Stimulated activated CD4-positive, alpha-beta T cell treated with anti-CD3 and anti-CD28 coated beads, Interleukin-15, amount 100 ng/mL, for 48 hours (primary cell): ENCODE results near the gene SLC17A2.
"Not testable (repeated sequence)": the region's sequence is repeated elsewhere in the genome, so short reads cannot be mapped to it uniquely, and the experiment has no call there.

Experiments
- DNase-seq, 2 donors: peaks; one replicate each; pipeline ENCODE4 v3.0.0-alpha.2; 2020; ENCODE audit warnings: low read depth in 2 of 2

The SLC17A2 gene

DNA sequence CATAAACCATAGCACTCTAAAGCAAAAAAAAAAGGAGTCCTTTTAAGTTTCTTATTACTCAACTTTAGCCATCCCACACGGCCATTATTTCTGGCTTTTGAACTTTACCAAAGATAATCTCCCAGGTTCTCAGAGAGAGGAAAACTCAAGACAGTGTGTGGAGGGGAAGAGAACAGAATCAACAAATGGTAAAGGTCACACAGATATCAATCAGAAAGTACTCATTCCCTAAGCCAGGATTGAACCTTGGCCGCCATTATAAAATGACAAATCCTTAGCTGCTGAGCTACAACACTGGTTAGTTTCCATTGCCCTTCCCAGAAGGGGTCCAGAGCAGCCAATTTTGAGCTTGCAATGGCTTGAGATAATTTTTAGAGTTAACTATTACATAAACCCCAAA lies 22.0 kb upstream of the SLC17A2 start:
- DNase-seq: no peak

DNA sequence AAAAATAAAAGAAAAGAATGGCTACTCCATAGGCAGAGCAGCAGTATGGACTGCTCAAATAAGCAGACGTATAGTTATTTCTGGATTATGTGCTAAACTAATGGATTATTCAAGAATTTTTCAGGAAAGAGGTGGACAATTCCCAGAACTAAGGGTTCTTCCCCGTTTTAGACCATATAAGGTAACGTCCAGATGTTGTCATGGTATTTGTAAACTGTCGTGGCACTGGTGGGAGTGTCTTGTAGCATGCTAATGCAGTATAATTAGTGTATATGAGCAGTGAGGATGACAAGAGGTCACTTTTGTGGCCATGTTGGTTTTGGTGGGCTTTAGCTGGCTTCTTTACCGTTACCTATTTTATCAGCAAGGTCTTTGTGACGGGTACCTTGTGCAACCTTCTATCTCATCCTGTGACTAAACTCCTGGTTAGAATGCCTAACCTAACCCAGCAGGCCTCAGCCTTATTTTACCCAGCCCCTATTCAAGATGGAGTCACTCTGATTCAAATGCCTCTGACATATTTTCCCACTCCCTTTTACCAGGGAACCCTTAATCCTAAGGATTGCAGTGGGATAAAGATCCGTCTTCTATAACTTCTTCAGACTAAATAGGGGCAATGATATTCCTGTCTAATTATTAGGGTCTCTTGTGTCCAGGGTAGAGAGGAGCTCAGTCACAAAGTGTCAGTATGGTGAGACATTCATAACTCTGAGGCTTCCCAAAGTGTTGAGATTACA lies 21.0 kb upstream of the SLC17A2 start:
- DNase-seq: no peak

DNA sequence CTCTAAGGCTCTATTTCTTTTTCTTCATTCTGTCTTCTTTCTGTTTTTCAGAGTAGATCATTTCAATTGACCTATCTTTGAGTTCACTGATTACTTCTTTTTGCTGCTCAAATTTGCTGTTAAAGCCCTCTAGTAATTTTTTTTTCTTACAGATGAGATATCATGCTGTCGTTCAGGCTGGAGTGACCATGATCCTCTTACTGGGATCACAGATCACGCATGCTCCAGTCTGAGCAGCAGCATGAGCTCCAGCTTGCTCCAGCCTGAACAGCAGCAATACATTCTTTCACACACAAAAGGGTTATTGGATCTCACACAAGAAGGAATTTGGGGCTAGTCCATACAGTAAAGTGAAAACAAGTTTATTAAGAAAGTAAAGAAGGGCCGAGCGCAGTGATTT lies 19.8 kb upstream of the SLC17A2 start:
- no peak for DNase-seq

DNA sequence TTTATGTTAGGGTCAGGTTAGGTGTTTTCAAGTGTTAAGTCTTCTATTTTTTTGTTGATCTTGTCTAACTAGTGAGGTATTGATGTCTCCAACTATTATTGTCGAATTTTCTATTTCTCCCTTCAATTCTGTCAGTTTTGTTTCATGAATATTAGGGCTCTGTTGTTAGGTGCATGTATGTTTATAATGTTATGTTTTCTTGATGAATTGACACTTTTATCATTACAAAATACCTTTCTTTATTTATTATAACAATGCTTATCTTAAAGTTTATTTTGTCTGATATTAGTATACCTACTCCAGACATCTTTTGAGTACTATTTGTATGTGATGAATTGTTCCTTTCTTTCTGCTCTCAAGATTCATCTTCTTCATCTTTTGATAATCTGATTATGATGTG lies 19.2 kb upstream of the SLC17A2 start:
- DNase-seq: no peak

DNA sequence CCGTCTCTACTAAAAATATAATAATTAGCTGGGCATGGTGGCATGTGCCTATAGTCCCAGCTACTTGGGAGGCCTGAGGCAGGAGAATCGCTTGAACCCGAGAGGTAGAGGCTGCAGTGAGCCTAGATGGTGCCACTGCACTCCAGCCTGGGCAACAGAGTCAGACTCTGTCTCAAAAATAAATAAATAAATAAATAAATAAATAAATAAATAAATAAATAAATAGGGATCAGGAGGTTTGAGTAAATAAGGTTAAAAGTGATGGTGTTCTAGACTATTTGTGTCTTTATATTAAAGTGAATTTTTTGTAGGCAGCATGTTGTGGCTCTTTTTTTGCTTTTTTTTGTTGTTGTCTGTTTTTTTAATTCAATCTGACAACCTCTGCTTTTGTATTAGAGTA lies 17.0 kb upstream of the SLC17A2 start:
- not testable (repeated sequence) for DNase-seq

DNA sequence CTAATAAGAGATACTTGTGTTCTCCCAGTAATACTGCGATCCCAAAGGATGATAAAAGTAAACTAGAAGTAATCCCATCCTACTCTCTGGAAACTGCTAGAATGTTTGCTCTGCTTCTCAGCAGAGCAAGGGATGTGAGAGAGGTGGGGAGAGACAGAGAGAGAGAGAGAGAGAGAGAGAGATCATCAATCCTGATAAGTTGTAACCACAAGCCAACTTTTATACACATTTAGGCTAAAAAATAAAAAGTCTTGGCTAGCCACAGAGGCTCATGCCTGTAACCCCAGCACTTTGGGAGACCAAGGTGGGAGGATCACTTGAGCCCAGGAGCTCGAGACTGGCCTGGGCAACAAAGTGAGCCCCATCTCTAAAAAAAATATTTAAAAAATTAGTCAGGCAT lies 16.1 kb upstream of the SLC17A2 start:
- no peak for DNase-seq

DNA sequence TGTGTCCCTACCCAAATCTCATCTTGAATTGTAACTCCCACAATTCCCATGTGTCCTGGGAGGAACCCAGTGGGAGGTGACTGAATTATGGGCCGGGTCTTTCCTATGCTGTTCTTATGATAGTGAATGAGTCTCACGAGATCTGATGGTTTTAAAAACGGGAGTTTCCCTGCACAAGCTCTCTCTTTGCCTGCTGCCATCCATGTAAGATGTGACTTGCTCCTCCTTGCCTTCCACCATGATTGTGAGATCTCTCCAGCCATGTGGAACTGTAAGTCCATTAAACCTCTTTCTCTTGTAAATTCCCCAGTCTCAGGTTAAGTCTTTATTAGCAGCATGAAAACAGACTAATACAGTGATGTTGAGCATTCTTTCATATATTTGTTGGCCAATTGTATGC lies 15.2 kb upstream of the SLC17A2 start:
- DNase-seq: not testable (repeated sequence)

DNA sequence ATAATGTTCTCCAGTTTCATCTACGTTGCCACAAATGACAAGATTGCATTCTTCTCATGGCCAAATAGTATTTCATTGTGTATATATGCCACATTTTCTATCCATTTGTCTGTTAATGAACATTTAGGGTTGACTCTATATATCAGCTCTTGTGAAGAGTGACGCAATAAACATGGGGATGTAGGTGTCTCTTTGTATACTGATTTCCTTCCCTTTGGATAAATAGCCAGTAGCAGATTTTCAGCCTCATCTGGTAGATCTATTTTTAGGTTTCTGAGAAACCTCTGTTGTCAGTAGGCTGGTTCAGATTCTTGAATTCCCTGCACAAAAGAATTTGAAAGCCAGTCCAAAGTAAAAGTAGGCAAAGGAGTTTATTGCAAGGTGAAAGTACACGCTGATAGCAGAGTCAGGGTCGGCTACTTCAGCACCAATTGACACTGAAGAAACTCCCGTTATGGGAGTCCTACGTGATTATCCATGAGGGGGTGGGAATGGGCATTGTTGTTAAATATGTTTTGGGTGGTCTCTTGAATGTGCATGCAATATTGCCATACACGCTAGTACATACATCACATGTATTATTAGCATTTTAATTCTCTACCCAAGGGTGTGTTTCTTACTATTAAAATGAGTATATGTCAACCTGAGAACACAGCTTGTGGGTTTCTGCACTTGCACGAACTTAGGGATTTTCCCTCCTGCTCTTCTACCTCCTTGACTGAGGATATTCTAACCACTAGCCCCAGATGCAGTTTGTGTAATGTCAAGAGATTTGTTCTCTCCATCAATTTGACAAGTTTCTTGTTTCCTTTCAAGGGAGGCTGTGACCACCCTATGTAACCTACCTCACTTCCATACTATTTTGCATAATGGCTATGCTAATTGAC lies 14.4 kb upstream of the SLC17A2 start:
- DNase-seq: no peak

DNA sequence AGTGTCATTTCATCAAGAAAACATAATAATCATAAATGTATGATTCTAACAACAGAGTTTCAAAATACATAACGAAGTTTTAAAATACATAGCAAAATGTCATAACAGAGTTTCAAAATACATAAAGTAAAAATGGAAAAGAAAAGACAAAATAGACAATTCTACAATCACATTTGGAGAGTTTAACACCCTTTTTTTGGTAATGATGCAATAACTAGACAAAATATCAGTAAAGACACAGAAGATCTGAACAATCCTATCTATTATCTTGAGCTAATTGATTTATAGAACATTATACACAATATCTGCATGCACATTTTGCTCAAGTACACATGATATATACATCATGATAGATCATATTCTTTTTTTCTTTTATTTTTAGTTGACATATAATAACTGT lies 13.4 kb upstream of the SLC17A2 start:
- DNase-seq: no peak

DNA sequence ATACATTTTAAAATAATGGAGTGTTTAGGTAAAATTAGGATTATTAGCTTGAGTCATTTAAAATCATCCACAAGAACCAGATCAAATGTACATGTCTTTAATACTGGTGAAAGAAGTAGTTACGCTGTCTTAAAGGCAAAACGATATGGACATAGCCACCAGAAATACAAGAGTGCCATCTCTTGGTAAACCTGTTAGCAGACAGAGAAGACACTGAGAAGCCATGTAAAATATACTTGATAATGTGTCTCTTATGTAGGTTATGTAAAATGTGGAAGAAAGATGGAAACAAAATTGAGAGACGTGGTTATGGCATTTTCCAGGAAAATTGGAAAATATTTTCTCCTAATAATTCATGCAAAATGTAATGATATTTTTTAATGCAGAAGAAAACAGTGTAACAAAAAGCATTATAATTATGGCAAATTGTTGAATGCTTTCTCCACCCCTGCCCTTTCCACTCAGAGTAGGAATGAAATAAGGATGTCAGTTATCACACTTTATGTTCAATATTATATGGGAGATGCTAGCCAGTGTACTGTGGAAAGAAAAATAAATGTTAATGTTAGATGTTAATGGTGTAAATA lies 12.2 kb upstream of the SLC17A2 start:
- no peak for DNase-seq

DNA sequence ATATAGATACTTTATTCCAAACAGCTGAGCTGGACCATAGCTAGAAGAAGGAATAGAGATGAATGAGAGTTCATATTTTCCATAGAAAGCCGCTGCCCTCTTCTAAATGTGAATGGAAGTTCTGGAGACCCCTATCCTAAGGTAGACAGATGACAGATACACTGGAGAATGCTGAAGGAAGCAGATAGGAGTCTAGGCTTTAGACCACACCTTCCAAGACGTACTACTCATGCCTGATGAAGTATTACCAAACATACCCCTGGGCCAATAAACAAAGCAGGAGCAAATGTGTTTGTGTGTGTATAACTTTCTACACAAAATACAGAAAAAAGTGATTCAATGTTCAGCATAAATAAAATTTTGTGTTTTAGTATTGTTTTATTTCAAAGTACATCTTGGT lies 9.1 kb upstream of the SLC17A2 start:
- DNase-seq: no peak

DNA sequence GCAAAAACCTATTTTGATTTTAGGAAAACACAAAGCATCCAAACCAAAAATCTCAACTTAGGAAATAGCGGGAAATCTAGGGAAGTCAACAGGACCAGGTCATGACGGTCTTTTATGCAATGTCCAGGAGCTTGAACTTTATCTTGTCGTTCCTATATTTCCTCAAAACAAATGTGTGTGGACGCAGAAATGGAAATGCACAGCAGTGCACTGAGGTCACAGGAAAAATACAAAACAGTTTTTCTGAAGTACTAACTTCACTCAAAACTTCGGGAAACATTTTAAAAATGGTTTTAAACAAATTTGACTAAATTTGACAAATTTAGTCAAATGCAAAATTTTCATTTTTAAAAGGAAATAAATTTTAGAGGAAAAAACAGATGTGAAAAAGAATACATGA lies 5.5 kb upstream of the SLC17A2 start:
- no peak for DNase-seq

DNA sequence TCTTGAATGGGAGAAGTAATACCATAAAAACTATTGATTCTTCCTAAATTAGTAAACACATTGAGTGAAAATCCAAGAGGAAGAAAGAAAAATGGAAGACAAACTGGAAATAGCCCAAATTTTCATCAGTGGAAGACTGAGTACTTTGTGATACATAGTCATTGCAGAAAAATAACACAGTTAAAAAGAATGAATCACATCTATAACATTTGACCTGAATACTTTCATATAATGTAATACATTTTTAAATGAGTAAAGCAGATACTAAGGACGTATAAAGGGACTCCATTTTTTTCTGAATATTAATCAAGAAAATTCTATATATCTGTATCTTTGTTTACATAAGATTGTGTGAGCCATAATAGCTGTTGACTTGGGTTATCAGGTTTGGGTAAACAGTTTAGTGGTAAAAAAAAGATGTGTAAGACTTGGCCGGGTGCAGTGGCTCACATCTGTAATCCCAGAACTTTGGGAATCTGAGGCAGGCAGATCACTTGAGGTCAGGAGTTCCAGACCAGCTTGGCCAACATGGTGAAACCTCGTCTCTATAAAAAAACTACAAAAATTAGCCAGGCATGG lies 4.3 kb upstream of the SLC17A2 start:
- no peak for DNase-seq

DNA sequence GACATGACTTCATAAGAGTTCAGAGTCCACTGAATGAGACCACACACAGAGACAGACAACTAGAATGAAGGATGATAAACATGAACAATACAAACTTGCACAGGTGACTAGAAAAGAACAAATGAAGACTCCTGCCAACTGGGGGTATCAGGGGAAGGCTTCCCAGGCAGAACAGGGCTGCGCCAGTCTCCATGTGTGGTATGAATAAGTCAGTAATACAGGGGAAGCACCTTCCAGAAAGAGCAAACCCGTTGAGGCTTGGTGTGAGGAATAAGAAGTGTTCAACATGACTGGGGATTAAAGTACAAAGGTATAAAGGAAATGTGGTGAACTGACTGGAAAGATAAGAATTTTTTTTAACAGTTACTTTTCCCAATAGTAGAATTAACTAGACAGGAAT lies 3.7 kb upstream of the SLC17A2 start:
- no peak for DNase-seq

DNA sequence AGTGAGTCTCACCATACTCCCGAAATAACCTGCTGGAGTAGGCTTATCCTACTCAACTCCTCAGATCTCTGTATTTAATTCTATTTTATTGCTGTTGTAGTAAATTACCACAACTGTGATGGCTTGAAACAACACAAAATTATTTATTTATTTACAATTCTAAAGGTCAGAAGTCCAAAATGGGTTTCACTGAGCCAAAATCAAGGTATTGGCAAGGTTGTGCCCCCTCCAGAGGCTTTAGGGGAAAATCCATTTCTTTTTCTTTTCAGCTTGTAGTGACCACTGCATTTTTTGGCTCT lies 869 bp upstream of the SLC17A2 start:
- DNase-seq: no peak

DNA sequence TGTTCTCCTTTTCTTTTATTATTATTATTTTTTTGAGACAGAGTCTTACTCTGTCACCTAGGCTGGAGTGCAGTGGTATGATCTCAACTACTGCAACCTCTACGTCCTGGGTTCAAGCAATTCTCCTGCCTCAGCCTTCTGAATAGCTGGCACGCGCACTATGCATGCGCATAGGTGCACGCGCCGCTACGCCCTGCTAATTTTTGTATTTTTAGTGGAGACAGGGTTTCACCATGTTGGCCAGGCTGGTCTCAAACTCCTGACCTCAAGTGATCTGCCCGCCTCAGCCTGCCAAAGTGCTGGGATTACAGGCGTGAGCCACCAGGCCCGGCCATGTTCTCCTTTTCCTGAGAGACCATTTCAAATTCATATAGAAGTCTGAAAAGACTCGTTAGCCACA lies 706 bp downstream of the SLC17A2 start:
- not testable (repeated sequence) for DNase-seq

DNA sequence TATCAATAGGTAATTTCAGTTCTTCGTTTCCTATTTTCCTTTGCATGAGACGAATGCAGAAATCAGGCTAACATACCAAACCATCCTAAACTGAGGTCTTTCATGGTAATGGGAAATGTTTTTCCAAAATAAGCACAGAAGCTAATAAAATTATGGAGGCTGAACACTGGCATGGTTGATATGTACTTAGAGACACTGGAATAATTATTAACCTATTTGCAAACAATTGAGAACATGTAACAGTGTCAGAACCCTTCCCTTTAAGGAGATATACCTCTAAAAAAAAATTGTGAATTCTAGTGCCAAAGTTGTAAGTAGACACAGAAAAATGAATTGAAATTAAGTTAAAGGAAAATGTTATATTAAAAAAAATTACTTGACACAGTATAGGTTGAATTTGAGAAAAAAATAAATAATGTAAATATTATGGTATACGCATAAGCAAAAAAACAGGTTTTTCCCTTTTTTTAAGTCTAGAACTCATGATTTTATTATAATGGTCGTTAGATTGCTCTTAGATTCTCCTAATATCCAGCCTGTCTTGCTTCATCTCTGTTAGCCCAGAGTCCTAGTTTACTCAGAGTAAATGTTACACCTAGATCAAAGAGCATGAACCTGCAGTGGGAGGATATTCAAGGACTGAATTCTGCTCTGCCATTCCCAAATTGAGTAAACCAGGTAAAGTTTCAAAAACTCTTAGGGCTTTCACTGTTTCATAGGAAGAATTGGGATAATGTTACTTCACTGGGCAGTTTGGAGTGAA lies 1.7 kb downstream of the SLC17A2 start:
- DNase-seq: no peak

DNA sequence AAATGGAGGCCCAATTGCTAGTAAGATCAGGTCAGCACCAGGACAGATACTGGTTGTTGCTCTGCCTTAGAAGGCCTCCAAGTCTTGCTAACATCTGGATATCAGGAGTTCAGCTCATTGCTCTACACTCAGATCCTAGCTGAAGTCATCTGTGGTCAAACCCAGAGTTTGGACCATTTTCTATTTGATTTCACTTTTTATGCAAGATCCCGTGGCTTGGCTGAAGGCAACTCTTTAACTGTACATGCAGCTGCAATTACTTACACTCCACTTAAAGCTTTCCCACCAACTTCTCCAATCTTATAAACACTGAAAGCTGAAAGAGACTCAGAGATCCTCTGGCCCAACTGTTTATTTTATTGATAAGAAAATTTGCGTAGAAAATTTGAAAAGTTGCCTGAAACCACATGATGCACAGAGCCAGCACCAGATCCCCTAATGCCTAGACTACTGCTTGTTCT lies 2.7 kb downstream of the SLC17A2 start:
- no peak for DNase-seq

DNA sequence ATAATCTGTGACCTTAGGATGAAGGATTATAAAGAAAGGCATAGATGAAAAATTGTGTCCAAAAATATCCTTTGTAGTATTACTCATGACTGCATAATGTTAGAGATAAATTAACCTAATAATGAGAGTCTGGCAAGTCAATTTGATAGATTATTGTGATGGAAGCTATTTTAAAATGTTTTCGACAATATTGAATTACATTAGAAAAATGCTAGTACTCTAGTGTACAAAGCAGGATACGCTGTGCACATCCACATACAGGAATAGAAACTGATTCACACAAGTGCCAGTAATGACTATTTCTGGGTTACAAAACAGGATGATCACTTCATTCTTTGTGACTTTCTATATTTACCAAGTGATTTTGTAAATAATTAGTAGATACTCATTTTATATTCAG lies 3.3 kb downstream of the SLC17A2 start:
- DNase-seq: no peak

DNA sequence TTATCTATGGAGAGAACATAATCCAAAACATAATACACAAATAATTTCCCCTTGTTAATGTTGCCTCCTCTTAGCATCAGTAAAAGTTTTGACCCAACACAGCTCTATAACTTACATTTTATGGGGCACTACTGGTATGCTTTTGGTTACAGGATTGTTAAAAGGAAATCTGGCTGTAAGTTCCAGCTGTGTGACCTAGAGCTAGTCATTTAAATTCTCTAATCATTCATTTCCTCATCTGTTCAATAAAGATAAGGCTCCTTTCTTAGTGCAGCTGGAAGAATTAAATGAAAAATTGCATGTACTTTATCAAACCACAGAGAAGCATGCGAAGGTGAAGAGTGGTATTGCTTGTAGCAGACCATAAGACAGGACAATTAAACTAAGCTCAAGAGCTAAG lies 4.6 kb downstream of the SLC17A2 start:
- DNase-seq: no peak

DNA sequence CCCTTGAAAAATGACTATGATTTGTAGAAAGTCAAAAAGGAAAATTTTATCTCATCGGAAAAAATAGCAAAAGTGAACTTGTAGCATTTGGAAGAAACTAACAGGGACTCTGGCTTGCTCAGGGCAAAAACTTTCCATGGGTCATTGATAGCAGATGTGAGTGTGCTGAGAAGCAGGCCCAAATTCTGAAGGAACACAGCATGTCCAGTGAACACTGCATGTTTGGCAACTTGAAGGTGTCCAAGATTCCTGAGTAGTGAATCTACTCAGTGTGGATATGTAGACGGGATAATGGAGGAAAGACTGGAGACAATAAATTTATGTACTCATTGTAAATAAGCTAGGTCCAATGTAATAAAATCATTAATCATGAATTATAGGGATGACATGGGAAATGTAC lies 8.2 kb downstream of the SLC17A2 start:
- DNase-seq: no peak
